HCT116 (cell line): ENCODE results near the gene DENND4B. TPM values are rescaled to one million over a fixed set of nuclear protein-coding genes. Genes with fewer than 3 reads are reported as not detected.

Experiments used
- ATAC-seq: fragments of 200-7000 bp; cut with Tn5 transposase; 2 replicates; pipeline ENCODE4 v1.9.1; 2020; ENCODE audit warnings: mild to moderate bottlenecking, moderate library complexity
- BruUV-seq: library from RNA; stranded (reverse); fragments of 400-500 nt; replicated peaks from 2 replicates; lab custom pipeline; 2021; lab: Mats Ljungman, UMichigan
- CTCF ChIA-PET: fragments of 300-600 bp; sonication (Branson Sonifier 250); formaldehyde crosslinking; loops from one replicate; lab custom pipeline; 2021; ENCODE audit warnings: antibody characterized with exemption; lab: Charles Lee
- POLR2A ChIA-PET: fragments of 300-600, 350-600 bp; sonication (Branson Sonifier 250); formaldehyde crosslinking; loops from one replicate; lab custom pipeline; 2021; ENCODE audit warnings: antibody characterized with exemption; lab: Charles Lee
- RAD21 ChIA-PET, 2 experiments: fragments of 300-600 bp; sonication (Branson Sonifier 250); formaldehyde crosslinking; loops; one replicate each; lab custom pipeline; 2023; ENCODE audit warnings: low total read pairs in 2 of 2; ENCODE audit not compliant: uncharacterized antibody in 2 of 2, unreplicated experiment in 2 of 2, low non-redundant PET in 1 of 2; lab: Charles Lee
- DNase-seq: peaks from one replicate; pipeline ENCODE4 v3.0.0-alpha.2; 2010; ENCODE audit warnings: low read depth, low spot score
- H2AFZ ChIP-seq: fragments of 200-600 bp; shearing (Covaris generic), sonication (generic); 2 replicates; pipeline ENCODE4 v1.6.1; 2017; ENCODE audit warnings: low read depth, mixed run types, mixed read lengths, antibody characterized with exemption, low read length; ENCODE audit not compliant: poor library complexity, severe bottlenecking
- H3K27ac ChIP-seq: 2 replicates; pipeline ENCODE4 v1.5.1; 2012; ENCODE audit warnings: low read depth, low read length
- H3K27me3 ChIP-seq: fragments of 200-600 bp; sonication (generic); 2 replicates; pipeline ENCODE4 v1.6.1; 2016; ENCODE audit warnings: mixed run types, low read length, mixed read lengths; ENCODE audit not compliant: insufficient read depth
- H3K36me3 ChIP-seq, 2 experiments: fragments of 200-500 bp in 1 of 2; fragments of 200-600 bp in 1 of 2; sonication (Bioruptor generic) in 1 of 2; sonication (generic) in 1 of 2; 2 replicates each; pipeline versions ENCODE4 v1.5.1 to v1.6.1; 2014 to 2016; ENCODE audit warnings: low read length in 2 of 2, inconsistent platforms in 1 of 2, mixed read lengths in 1 of 2, mixed run types in 1 of 2; ENCODE audit not compliant: insufficient read depth in 2 of 2, control insufficient read depth in 1 of 2
- H3K4me1 ChIP-seq, 2 experiments: fragments of 200-600 bp in 1 of 2; sonication (generic) in 1 of 2; 2 replicates each; pipeline versions ENCODE4 v1.5.1 to v1.6.1; 2012 to 2017; ENCODE audit warnings: low read length in 2 of 2, inconsistent platforms in 1 of 2, mild to moderate bottlenecking in 1 of 2, mixed read lengths in 1 of 2, mixed run types in 1 of 2, moderate library complexity in 1 of 2; ENCODE audit not compliant: insufficient read depth in 2 of 2, control insufficient read depth in 1 of 2
- H3K4me2 ChIP-seq: fragments of 200-600 bp; sonication (generic); 2 replicates; pipeline ENCODE4 v1.6.1; 2017; ENCODE audit warnings: mixed run types, low read length, mixed read lengths
- H3K4me3 ChIP-seq, 2 experiments: fragments of 200-600 bp in 1 of 2; sonication (generic) in 1 of 2; replicated peaks in 1 of 2; 2 replicates each; pipeline ENCODE4 v1.5.1; 2011 to 2016; ENCODE audit warnings: low read length in 2 of 2, control low read depth in 1 of 2, low read depth in 1 of 2, mild to moderate bottlenecking in 1 of 2, mixed read lengths in 1 of 2, mixed run types in 1 of 2
- H3K79me2 ChIP-seq: fragments of 200-600 bp; sonication (generic); 2 replicates; pipeline ENCODE4 v1.6.1; 2017; ENCODE audit warnings: mild to moderate bottlenecking, mixed run types, low read length, moderate library complexity, mixed read lengths; ENCODE audit not compliant: insufficient read depth
- H3K9ac ChIP-seq: fragments of 200-600 bp; sonication (generic); 2 replicates; pipeline ENCODE4 v1.6.1; 2016; ENCODE audit warnings: low read length, mixed read lengths
- H3K9me2 ChIP-seq: fragments of 200-600 bp; sonication (generic), shearing (Covaris generic); 2 replicates; pipeline ENCODE4 v1.6.1; 2017; ENCODE audit warnings: mixed run types, mild to moderate bottlenecking, moderate library complexity; ENCODE audit not compliant: insufficient read depth
- H3K9me3 ChIP-seq, 2 experiments: fragments of 200-500 bp in 1 of 2; fragments of 200-600 bp in 1 of 2; sonication (Bioruptor generic) in 1 of 2; sonication (generic) in 1 of 2; 2 replicates each; pipeline ENCODE4 v1.6.1; 2014 to 2017; ENCODE audit warnings: low read length in 2 of 2, mixed read lengths in 2 of 2, inconsistent platforms in 1 of 2, low read depth in 1 of 2, mild to moderate bottlenecking in 1 of 2, mixed run types in 1 of 2, moderate library complexity in 1 of 2; ENCODE audit not compliant: control insufficient read depth in 1 of 2, insufficient read depth in 1 of 2
- H4K20me1 ChIP-seq: fragments of 200-600 bp; sonication (generic), shearing (Covaris generic); 2 replicates; pipeline ENCODE4 v1.6.1; 2017; ENCODE audit warnings: mixed run types, mild to moderate bottlenecking, moderate library complexity; ENCODE audit not compliant: insufficient read depth
- CBX3 ChIP-seq: IDR thresholded peaks from 2 replicates; pipeline ENCODE4 v1.6.1; 2012; ENCODE audit warnings: low read depth
- CEBPB ChIP-seq: IDR thresholded peaks from 2 replicates; pipeline ENCODE4 v1.6.1; 2012; ENCODE audit warnings: low read depth
- ELF1 ChIP-seq: IDR thresholded peaks from 2 replicates; pipeline ENCODE4 v1.6.1; 2012; ENCODE audit warnings: low read depth, borderline replicate concordance
- SIN3A ChIP-seq: IDR thresholded peaks from 2 replicates; pipeline ENCODE4 v1.6.1; 2012; ENCODE audit warnings: low read depth
- TCF7L2 ChIP-seq: IDR thresholded peaks from 2 replicates; pipeline ENCODE4 v1.7.0; 2011; ENCODE audit warnings: borderline replicate concordance, inconsistent platforms; ENCODE audit not compliant: insufficient read depth, insufficient read length; ENCODE audit errors: extremely low read depth
- ZFX ChIP-seq: fragments of 450-650 bp; IDR thresholded peaks from 2 replicates; pipeline ENCODE4 v1.6.1; 2017
- intact Hi-C: fragments of 100-400 bp; cut with micrococcal nuclease; formaldehyde crosslinking; loops from 2 replicates; pipeline ENCODE4 v1.10.0; 2022
- total RNA-seq: library from RNA; stranded (reverse); gene quantifications from one replicate; pipeline ENCODE4 v1.2.1, GENCODE V29; 2021; ENCODE audit not compliant: unreplicated experiment
- TF ChIP-seq, protein P1 (sequence below): IDR thresholded peaks from 2 replicates; pipeline ENCODE4 v1.6.1; 2011; ENCODE audit warnings: mild to moderate bottlenecking, low read length, moderate library complexity; ENCODE audit not compliant: insufficient replicate concordance; ENCODE audit errors: extremely low read depth
- TF ChIP-seq, protein P2 (sequence below): IDR thresholded peaks from 2 replicates; pipeline ENCODE4 v1.6.1; 2012

DENND4B gene
- total RNA-seq, 1 experiment from 2014 or later: 70.8 TPM

DNA sequence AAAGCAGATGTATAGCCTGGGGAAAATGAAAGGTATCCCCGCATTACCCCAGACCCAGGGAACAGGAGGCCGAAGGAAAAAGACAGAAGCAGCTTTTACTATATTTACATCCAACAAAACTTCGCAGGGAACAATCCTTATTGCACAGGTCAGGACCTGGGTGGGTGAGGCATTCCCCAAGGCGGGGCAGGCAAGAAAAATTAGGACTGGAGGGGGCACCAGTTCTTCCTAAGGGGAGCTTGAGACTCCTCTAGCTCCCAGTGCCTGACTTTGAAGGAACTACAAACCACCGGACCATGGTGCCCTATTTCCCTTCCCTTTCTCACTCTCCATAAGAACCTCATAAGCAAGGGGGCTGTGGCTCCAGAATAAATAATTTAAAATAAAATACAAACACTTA lies 17.1 kb downstream of the DENND4B start:
- ChIA-PET POLR2A (no interaction called here), RAD21 (no interaction called here), CTCF (interaction anchor here (1.4 kb wide), 1 partner anchor 17 kb away, joined by 5 read pairs; the partner anchor contains the start of gene DENND4B)
- DNase-seq (no peak), ATAC-seq (no peak)
- Histone ChIP-seq H3K79me2 (no peaks in the 10 kb centered on the region), H2AFZ (no peak overlapping the region), H3K4me2 (no peak overlapping the region), H3K27ac (no peak overlapping the region), H3K4me3 (no peak overlapping the region), H3K9me2 (no peaks in the 10 kb centered on the region), H3K9me3 (no peaks in the 10 kb centered on the region), H4K20me1 (no peaks in the 10 kb centered on the region), H3K27me3 (no peaks in the 10 kb centered on the region), H3K4me1 (peaks cover 2 to 3% of the 10 kb centered on the region in 2 experiments; a peak in 3 of 4 replicates), H3K36me3 (peaks cover 5 to 11% of the 10 kb centered on the region in 2 experiments; a peak in 2 of 4 replicates), H3K9ac (no peak overlapping the region)
- no TSS peak for BruUV-seq
- TF ChIP-seq ZFX (no peak), SIN3A (no peak), ELF1 (no peak)
- TF ChIP-seq, protein P1, sequence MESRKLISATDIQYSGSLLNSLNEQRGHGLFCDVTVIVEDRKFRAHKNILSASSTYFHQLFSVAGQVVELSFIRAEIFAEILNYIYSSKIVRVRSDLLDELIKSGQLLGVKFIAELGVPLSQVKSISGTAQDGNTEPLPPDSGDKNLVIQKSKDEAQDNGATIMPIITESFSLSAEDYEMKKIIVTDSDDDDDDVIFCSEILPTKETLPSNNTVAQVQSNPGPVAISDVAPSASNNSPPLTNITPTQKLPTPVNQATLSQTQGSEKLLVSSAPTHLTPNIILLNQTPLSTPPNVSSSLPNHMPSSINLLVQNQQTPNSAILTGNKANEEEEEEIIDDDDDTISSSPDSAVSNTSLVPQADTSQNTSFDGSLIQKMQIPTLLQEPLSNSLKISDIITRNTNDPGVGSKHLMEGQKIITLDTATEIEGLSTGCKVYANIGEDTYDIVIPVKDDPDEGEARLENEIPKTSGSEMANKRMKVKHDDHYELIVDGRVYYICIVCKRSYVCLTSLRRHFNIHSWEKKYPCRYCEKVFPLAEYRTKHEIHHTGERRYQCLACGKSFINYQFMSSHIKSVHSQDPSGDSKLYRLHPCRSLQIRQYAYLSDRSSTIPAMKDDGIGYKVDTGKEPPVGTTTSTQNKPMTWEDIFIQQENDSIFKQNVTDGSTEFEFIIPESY: no peak
- TF ChIP-seq, protein P2, sequence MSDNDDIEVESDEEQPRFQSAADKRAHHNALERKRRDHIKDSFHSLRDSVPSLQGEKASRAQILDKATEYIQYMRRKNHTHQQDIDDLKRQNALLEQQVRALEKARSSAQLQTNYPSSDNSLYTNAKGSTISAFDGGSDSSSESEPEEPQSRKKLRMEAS: no peak
- intact Hi-C loops: no loop called here

DNA sequence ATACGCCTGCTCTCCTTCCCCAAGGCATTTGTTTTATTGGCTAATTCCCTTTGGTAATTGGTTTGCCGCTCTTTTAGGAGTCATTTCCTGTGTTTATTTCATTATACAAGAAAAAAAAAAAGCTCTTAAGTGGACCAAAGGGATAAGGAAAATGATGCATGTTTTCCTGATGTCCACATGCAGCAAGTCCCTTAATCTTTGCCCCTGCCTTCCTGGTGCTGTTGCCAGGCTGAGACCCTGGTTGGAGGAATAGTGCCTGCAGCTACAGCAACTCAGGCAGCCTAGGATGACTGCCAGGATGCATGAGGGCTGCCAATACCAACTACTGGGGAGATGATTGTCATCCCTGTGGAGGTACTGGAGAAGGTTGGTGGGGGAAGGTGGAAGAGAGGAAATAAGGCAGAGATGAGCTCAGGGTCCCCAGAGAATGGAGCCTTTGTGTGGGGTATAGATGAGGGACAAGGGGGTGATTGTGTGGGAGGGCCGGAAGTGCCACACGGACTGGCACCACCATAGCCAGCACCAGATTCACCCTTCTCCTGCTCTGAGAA lies 17.7 kb downstream of the DENND4B start:
- H3K4me1 ChIP-seq: peaks cover 8% of the 10 kb centered on the region in 2 experiments; a peak in 3 of 4 replicates
- ATAC-seq: no peak
- no peaks in the 10 kb centered on the region for H3K9me2 ChIP-seq
- H3K9ac ChIP-seq: no peak overlapping the region
- H4K20me1 ChIP-seq: no peaks in the 10 kb centered on the region
- peaks cover 5 to 11% of the 10 kb centered on the region in 2 experiments; a peak in 2 of 4 replicates for H3K36me3 ChIP-seq
- H3K9me3 ChIP-seq: no peaks in the 10 kb centered on the region
- DNase-seq: no peak
- ChIA-PET POLR2A (no interaction called here), RAD21 (no interaction called here), CTCF (interaction anchor here (1.4 kb wide), 1 partner anchor 17 kb away, joined by 5 read pairs; the partner anchor contains the start of gene DENND4B)
- H2AFZ ChIP-seq: no peak overlapping the region
- no peak overlapping the region for H3K4me2 ChIP-seq
- intact Hi-C loops: no loop called here
- TF ChIP-seq CBX3: no peak
- TF ChIP-seq CEBPB: no peak
- TF ChIP-seq TCF7L2: no peak
- TF ChIP-seq ELF1: no peak
- H3K4me3 ChIP-seq: no peak overlapping the region
- H3K27me3 ChIP-seq: no peaks in the 10 kb centered on the region
- no peak overlapping the region for H3K27ac ChIP-seq
- no peaks in the 10 kb centered on the region for H3K79me2 ChIP-seq
- no TSS peak for BruUV-seq
